ENCODE results near the gene SPATS2L. TPM values are rescaled to one million over a fixed set of nuclear protein-coding genes. Genes with fewer than 3 reads are reported as not detected.

SPATS2L gene
- total RNA-seq, 1 experiment from 2014 or later, result 158 TPM

DNA sequence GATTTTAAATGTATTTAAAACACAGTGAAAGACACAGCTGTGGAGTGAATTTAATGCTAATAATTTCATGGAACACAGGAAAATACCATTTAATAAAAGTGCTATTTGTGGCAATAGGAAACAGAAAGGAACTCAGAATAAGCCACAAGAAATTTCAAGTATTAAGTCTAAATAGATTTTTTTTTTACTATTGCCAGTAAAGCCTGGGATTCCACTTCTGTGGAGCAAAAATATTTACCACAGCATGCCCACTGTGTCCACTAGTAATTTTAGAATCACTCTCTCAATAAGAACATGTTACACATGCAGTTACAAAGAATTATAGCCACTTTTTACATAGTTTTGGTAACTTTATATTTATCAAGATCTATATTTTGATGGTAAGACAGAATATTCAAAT is 186.2 kb downstream of the SPATS2L start:
- no peak for DNase-seq (ENCODE audit: low read depth)

DNA sequence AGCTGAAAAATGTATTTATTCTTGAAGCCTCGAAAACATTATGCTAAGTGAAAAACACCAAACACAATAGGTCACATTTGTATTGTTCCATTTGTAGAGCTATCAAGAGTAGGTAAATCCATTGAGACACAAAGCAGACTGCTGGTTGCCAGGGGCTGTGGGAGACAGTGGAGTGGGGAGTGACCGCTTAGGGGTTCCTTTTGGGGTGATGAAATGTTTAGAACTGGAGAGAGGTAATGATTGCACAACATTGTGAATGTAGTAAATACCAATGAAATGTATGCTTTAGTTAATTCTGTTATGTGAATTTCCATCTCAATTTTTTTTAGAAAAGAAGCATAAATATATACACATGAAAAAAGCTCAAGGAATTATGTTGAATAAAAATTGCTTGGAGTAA is 187.6 kb downstream of the SPATS2L start:
- DNase-seq (ENCODE audit: low read depth), result no peak

DNA sequence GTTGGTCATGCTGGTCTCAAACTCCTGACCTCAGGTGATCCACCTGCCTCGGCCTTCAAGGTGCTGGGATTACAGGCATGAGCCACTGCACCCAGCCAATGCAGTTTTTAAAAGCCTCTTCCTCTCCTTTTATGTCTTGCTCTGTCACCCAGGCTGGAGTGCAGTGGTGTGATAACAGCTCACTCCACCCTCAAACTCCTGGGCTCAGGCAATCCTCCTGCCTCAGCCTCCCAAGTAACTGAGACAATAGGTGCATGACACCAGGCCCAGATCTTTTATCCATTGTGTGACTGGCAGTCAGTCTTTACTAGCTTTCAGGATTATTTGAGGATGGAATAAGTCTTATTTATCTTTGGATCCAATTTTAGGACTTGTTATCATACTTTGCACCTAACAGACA is 190.2 kb downstream of the SPATS2L start:
- DNase-seq (ENCODE audit: low read depth), result no peak

DNA sequence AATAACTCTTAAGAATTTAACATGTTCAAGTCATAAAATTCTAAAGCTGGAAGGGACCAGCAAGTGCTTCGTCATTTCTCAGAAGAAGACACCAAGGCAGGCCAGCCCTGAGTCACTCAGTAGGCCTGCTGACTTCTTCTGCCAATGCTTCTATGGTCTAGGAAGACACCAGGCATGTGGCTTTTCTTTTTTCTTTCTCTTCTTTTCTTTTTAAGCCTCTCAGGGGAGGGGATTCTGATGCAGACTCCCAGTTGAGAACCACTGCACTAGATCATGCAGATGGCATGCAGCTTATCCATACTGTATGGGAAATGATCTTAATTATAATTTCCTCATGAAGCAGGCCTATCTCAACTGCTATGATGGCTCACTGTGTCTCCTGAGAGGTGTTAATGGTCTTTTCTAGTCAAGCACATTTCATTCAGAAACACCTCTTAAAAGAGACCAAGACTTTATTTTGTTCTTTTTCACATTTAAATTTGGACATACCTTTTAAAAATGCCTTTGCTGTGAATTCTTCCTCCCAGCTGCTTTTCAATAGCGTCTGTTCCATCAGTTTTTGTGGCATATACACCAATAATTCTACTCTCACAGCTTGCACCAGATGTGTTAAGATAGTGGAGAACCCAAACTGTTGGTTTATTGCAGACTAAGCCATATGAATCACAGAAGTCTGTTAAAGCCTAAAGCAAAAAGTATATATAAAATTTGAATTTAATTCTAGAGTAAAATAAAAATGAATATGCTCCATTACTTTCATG is 192.1 kb downstream of the SPATS2L start:
- DNase-seq (ENCODE audit: low read depth), result no peak

DNA sequence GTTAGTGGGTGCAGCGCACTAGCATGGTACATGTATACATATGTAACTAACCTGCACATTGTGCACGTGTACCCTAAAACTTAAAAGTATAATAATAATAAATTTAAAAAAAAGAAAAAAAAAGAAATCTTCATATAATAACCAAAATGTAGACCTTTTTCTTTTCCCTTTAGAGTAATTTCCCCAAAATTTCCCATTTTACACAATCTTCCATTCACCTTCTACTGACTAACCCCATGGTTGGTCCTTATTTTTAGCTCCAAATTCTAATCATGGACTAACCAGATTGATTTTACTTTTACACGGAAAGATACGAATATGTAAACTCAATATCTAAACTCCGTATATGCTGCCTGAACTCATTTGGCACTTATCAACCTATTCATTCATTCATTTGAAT is 195.7 kb downstream of the SPATS2L start:
- DNase-seq (ENCODE audit: low read depth), result no peak

DNA sequence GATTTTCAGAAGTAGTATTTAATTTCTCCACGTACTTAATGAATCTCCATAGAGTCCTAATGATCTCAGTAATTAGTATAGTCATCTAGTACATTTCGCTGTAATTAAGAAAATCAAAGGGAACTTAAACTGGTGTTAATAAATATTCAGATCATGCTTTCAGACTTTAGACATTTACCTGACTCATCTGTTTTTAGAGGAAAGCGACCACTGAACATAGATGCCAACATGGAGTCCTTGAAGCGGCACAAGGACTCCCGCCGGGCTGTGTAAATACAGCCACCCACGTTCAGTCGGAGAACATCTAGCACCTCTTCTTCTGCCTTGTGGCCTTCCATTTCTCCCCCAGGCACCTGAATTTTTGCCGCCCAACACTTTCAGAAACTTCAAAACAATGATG is 200.2 kb downstream of the SPATS2L start:
- DNase-seq (ENCODE audit: low read depth), result no peak

DNA sequence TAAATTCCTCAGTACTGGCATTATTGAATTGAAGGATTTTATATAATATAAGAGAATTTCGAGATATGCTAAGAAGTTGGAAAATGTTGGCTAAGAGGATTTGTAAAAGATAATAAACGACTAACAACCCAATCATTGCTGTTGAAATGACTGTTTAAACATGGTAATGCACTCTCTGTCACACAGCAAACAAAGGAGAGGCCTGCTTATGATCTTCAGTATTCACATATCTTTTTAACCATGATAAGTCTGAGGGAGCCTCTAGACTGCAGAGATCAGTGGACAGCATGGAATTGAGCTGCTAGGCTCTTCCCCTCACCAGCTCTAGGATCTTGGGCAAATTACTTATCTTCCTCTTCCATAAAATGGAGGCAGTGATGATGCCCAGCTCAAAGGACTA is 200.7 kb downstream of the SPATS2L start:
- no peak for DNase-seq (ENCODE audit: low read depth)

DNA sequence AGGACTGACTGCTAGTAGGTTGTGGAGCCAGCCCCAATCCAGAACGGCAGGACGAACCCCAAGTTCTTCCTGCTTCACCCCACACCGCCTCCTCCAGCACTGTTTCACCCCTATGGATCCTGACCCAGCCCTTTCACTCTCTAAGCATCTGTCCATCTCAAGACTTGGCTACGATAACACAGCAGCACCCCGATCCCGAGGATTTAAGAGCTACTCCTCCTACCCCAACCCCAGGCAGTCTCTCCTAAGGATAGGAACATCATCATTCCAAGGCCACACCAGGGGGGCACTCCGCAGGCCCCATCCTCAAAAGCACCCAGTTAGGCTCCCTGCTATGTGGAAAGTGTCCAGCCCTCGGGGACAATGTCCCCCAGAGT is 202.7 kb downstream of the SPATS2L start:
- DNase-seq (ENCODE audit: low read depth), result no peak

DNA sequence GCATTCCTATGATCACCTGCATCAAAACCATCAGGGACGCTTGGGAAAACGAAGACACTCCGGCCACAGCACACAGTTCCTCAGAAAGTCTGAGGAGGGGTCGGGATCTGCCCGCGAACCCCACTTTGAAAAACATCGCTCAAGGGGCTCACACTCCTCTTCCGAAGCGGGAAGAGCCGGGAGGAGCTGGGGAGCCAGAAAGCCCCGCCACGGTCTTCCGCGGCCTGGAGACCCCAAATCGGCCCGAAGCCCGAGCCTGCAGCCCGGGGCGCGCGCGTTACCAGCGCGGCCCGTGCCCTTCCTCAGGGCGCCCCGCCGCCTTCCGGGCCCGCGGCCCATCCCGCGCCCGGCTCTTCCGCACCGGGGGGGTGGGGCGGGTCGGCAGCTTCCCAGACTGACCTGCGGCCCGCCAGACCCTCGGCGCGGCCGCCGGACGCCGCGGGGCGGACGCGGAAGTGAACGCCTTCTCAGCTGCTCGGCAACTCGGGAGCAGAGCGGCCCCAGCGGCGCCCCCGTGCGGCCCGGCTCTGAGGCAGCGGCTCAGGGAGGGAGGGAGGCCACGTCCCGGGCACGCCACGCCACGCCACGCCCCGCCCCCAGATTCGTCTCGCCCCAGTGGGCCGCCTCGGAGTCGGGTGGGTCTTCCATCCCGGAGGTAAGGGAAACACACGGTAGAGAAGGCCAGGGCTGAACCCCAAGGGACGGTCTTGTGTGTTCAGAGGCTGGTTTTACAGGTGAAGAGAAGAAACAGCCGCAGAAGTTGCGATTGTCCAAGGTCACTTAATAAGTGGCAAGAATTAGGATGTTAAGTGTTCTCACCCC is 203.3 kb downstream of the SPATS2L start, which contains the start of gene KCTD18:
Gene KCTD18, minus strand, starts transcription at position 457 of the 822 bp plus-strand sequence. CDS start 3,052 bp downstream, outside the sequence.
- peak; percentile 84 for DNase-seq (ENCODE audit: low read depth)

DNA sequence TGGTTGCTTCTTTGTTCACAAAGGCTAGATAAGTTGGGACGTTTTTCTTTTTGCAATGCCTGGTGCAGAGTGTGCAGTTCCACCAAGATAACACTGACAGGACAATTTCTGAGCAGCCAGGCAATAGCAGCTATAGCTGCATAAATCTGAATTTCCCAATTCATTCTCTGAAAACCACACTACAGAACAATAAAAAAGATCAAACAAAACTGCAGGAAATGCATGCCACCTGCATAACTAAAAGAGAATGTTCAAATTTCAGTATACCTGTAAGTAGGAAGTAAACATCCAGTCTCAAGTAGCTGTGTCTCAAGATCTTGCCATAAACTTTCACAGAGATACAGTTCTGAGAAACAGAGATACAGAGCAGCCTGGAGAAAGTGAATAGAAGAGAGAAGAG is 208.7 kb downstream of the SPATS2L start:
- DNase-seq (ENCODE audit: low read depth), result no peak

DNA sequence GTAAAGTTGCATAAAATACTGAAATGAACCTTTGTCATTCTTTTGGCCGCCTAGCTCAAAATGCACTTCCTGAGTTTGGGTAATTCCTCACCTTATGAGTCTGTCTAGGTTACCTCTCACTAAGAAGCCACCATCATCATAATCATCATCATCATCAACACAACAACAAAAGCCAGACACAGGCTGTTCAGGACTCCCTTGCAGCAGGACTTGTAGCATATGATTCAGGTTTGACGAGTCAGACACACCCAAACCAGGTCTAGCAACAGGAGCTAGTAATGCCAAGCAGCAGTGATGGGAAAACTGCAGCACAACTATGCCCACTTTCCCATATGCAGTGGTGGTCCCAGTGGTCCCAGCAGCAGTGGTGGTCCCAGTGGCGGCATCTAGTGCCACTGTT is 216.7 kb downstream of the SPATS2L start:
- DNase-seq (ENCODE audit: low read depth), result peak; percentile 11

DNA sequence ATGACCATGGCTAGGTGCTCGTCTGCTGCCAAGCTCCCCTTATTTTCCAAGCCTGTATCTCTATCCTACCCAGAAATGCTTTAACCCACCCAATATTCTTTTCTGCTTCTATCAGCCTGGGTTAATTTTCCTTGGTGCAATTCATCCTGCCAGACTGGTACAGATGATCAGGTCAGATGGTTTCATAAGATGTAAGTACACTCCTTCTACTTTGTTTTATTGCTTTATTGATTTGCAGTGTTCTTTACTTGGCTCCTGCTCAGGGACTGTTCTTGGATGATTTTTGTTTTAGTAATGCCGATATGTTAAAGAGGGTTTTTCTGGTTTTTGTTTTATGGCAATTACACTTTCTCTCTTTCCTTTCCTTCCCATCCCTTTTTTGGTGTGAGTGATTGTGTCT is 217.1 kb downstream of the SPATS2L start:
- no peak for DNase-seq (ENCODE audit: low read depth)

DNA sequence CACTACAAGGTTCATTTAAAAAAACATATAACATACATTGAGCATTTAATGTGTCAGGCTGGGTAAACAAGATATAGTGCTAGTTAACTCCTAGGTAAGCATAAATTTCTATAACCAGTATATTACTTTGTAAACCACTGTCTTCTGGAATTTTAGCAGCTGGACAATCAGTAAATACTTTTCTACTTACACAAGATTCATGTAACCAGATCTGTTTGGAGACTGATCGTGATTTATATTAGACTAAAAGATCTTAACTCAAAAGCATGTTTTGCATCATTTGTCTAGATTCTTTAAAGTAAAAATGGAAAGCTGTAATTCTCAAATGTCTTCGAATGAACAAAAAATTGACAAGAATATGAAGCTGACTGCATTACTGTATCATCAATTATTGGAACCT is 218.6 kb downstream of the SPATS2L start:
- no peak for DNase-seq (ENCODE audit: low read depth)

DNA sequence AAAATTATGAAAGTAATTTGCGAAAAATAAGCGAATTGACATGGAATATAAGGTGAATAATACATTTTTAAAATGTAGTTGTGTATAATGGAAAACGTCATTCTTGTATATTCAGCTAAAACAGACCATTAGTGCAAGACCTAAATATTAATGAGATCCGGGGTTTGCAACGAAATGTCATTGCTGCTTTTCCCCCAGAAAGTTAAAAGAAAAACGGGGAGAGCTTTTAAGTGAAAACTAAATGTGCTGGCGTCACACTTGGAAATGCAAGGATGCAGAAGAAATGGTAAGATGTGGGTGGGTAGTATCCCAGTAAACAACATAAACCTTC is 219.0 kb downstream of the SPATS2L start:
- DNase-seq (ENCODE audit: low read depth), result no peak

DNA sequence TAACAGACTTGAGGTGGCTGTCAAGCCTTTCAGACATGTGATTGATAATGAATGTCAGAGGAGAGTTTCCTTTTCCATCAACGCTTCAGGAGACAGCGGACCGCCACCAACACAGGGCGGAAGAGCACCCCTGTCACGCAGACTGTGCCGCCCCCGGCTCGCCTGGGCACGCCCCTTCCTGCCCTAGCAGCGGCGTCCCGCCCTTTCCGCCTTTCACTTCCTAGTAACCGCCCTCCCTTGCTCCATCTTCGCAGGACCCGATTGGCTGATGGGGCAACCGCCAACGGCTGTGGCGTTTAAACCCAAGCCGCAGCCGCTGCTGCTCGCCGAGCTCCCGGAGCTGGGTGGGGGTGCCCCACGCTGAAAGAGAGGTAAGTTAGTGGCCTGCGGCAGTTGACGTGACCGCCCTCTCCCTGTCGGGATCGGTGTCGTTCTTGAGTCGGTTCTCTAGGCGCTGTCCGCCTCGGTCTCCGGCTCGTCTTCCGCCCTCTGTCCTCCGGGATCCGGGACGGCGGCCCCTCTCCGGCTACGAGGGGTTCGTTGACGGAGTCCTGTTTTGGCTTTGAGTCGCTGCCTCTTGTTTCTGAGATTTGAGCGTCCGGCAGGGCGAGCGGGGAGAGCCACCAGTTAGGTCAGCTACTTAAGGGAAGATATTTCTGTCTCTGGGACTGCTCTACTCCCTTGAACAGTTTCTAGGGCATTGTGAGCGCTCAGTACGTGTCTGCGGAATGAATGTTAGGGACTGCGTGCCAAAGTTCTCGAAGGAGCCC is 219.6 kb downstream of the SPATS2L start, which contains the start of gene SGO2:
Gene SGO2, plus strand, starts transcription at position 326 of the 770 bp plus-strand sequence. CDS start 6,769 bp downstream, outside the sequence.
- DNase-seq (ENCODE audit: low read depth), result peak; percentile 98

DNA sequence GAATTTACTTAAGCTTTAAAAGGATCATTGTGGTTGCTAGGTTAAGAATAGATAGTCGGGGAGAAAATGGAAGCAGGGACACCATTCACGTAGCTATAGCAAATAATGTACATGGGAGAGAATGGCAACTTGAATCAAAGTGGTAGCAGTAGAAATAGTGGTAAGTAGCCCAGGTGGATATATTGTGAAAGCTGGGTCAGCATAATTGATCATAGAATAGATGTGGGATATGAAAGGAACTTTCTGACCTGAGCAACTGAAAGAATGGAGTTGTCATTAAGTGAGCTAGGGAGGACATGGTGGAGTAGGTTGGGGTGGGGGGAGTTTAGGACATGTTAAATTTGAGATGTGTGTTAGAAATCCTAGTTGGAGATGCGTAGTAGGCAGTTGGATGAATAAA is 221.7 kb downstream of the SPATS2L start:
- no peak for DNase-seq (ENCODE audit: low read depth)

Small RNAs within 50 kb of the gene (small RNA-seq; reads per million reads assigned to genes)
- not detected for gene RNY4P34

Other genes starting within 250 kb of the SPATS2L start
- 9.0 and 11.1 TPM in 2 replicates for gene KCTD18, start 203.4 kb downstream of the SPATS2L start, total RNA-seq (2014; rRNA removed; shearing (Covaris generic))
- 14.3 and 20.0 TPM in 2 replicates for gene SGO2, start 219.5 kb downstream of the SPATS2L start, total RNA-seq (2014; rRNA removed; shearing (Covaris generic))

Data from HT1080 (cell line).